GM12878 (cell line): ENCODE data around the gene CDCA7. TPM values are rescaled to one million over a fixed set of nuclear protein-coding genes. Genes with fewer than 3 reads are reported as not detected.
A peak's percentile ranks its signal among the peaks of the same experiment; 100 is the strongest.

Experiments
- ATAC-seq: fragments of 200-7000 bp; cut with Tn5 transposase; 3 replicates; pipeline ENCODE4 v1.9.1; 2020; ENCODE audit warnings: mild to moderate bottlenecking, moderate library complexity
- BruUV-seq: library from RNA; stranded (reverse); fragments of 400-500 nt; replicated peaks from 2 replicates; lab custom pipeline; 2021; lab: Mats Ljungman, UMichigan
- CTCF ChIA-PET: fragments of 300-600 bp; sonication (Branson Sonifier 250); formaldehyde crosslinking; extraction: SDS; loops from one replicate; lab custom pipeline; 2021; ENCODE audit warnings: inconsistent platforms; lab: Yijun Ruan, JAX
- POLR2A ChIA-PET: fragments of 350-600 bp; formaldehyde crosslinking; extraction: SDS; loops from one replicate; lab custom pipeline; 2021; ENCODE audit warnings: inconsistent platforms; lab: Charles Lee
- RAD21 ChIA-PET: fragments of 300-600 bp; sonication (Branson Sonifier 250); formaldehyde crosslinking; loops from one replicate; lab custom pipeline; 2023; ENCODE audit warnings: antibody characterized with exemption; ENCODE audit not compliant: unreplicated experiment; lab: Charles Lee
- SMC1A ChIA-PET: fragments of 300-600 bp; sonication (Branson Sonifier 250); formaldehyde crosslinking; loops from one replicate; lab custom pipeline; 2023; ENCODE audit not compliant: unreplicated experiment, uncharacterized antibody; lab: Charles Lee
- DNase-seq: peaks from one replicate; pipeline ENCODE4 v3.0.0-alpha.2; 2011; ENCODE audit warnings: low read depth, low spot score
- FAIRE-seq: peaks from 3 replicates; lab custom pipeline; 2011; peaks lifted over from hg19 to GRCh38; lab: Jason Lieb, UNC
- H2AFZ ChIP-seq: 2 replicates; pipeline ENCODE4 v1.6.0; 2011; ENCODE audit warnings: low read depth, low read length, control low read depth; ENCODE audit not compliant: control insufficient read depth
- H3K27ac ChIP-seq: 2 replicates; pipeline ENCODE4 v1.5.1; 2011; ENCODE audit warnings: control low read depth; ENCODE audit not compliant: control insufficient read depth, insufficient read depth
- H3K27me3 ChIP-seq, 2 experiments: replicated peaks in 1 of 2; 2 replicates each; pipeline versions ENCODE4 v1.6.0 to v1.6.1; 2011; ENCODE audit warnings: low read length in 1 of 2; ENCODE audit not compliant: control insufficient read depth in 2 of 2, insufficient read depth in 2 of 2
- H3K36me3 ChIP-seq, 2 experiments: 2 replicates each; pipeline ENCODE4 v1.5.1; 2011; ENCODE audit warnings: low read length in 1 of 2; ENCODE audit not compliant: control insufficient read depth in 2 of 2, insufficient read depth in 2 of 2
- H3K4me1 ChIP-seq: 2 replicates; pipeline ENCODE4 v1.6.1; 2011; ENCODE audit warnings: mild to moderate bottlenecking, low read length, moderate library complexity, mixed read lengths; ENCODE audit not compliant: control insufficient read depth, insufficient read depth
- H3K4me2 ChIP-seq: 2 replicates; pipeline ENCODE4 v1.6.0; 2011; ENCODE audit warnings: control low read depth; ENCODE audit not compliant: control insufficient read depth, insufficient read depth
- H3K4me3 ChIP-seq: fragments of 200-600 bp; sonication (generic); 2 replicates; pipeline ENCODE4 v1.5.1; 2016
- H3K79me2 ChIP-seq: 2 replicates; pipeline ENCODE4 v1.6.0; 2011; ENCODE audit warnings: low read length; ENCODE audit not compliant: control insufficient read depth, insufficient read depth
- H3K9ac ChIP-seq: 2 replicates; pipeline ENCODE4 v1.8.0; 2011; ENCODE audit warnings: low read length, control low read depth, mixed read lengths; ENCODE audit not compliant: control insufficient read depth, insufficient read depth
- H3K9me3 ChIP-seq: replicated peaks from 3 replicates; pipeline ENCODE4 v1.5.1; 2011; ENCODE audit warnings: mild to moderate bottlenecking, low read length; ENCODE audit not compliant: control insufficient read depth, insufficient read depth
- H4K20me1 ChIP-seq: 2 replicates; pipeline ENCODE4 v1.6.0; 2011; ENCODE audit not compliant: control insufficient read depth, insufficient read depth
- CBFB ChIP-seq: IDR thresholded peaks from 2 replicates; pipeline ENCODE4 v1.6.1; 2016; ENCODE audit warnings: antibody characterized with exemption, low read depth
- DPF2 ChIP-seq: fragments of 450-650 bp; IDR thresholded peaks from 2 replicates; pipeline ENCODE4 v1.6.1; 2017; ENCODE audit warnings: mild to moderate bottlenecking
- FOS ChIP-seq: IDR thresholded peaks from 3 replicates; pipeline ENCODE4 v1.6.1; 2011; ENCODE audit warnings: borderline replicate concordance; ENCODE audit not compliant: insufficient read length; ENCODE audit errors: extremely low read depth
- NR2C1 ChIP-seq: fragments of 450-650 bp; IDR thresholded peaks from 2 replicates; pipeline ENCODE4 v1.6.1; 2017; ENCODE audit warnings: antibody characterized with exemption, mild to moderate bottlenecking, moderate library complexity
- NRF1 ChIP-seq: conservative IDR thresholded peaks from 2 replicates; pipeline ENCODE4 v1.6.1; 2011; ENCODE audit warnings: mild to moderate bottlenecking, low read depth, low read length, improper control_type of control experiment
- RUNX3 ChIP-seq: IDR thresholded peaks from 2 replicates; pipeline ENCODE4 v1.6.1; 2012; ENCODE audit warnings: low read length, inconsistent platforms
- SMAD5 ChIP-seq: IDR thresholded peaks from 2 replicates; pipeline ENCODE4 v1.6.1; 2016; ENCODE audit warnings: antibody characterized with exemption, low read depth
- SMARCA5 ChIP-seq: fragments of 450-650 bp; IDR thresholded peaks from 2 replicates; pipeline ENCODE4 v1.6.1; 2017; ENCODE audit warnings: mild to moderate bottlenecking
- STAT3 ChIP-seq: IDR thresholded peaks from 2 replicates; pipeline ENCODE4 v1.6.1; 2011; ENCODE audit warnings: low read depth, low read length, improper control_type of control experiment
- SUZ12 ChIP-seq: fragments of 200-600 bp; sonication (generic); IDR thresholded peaks from one replicate; pipeline ENCODE4 v1.6.1; 2018; ENCODE audit warnings: antibody characterized with exemption, mild to moderate bottlenecking; ENCODE audit not compliant: unreplicated experiment
- ZNF622 ChIP-seq: fragments of 450-650 bp; IDR thresholded peaks from 2 replicates; pipeline ENCODE4 v1.6.1; 2017; ENCODE audit warnings: mild to moderate bottlenecking, inconsistent platforms
- WGBS: methylation state at CpG from one replicate; pipeline ENCODE4 v1.1.6; 2016; ENCODE audit warnings: low lambda C conversion rate; ENCODE audit not compliant: insufficient replicate concordance, insufficient coverage; ENCODE audit errors: missing lambda C conversion rate; 5-methylcytosine and 5-hydroxymethylcytosine counted together
- in situ Hi-C: fragments of 300-500 bp; cut with MboI; formaldehyde crosslinking; loops from 9 replicates; pipeline ENCODE4 v1.14.3; 2018; ENCODE audit warnings: mixed read lengths
- intact Hi-C: fragments of 100-400 bp; cut with micrococcal nuclease; formaldehyde crosslinking; loops from one replicate; pipeline ENCODE4 v1.14.2; 2022; ENCODE audit not compliant: unreplicated experiment
- polyA plus RNA-seq, 11 experiments: library from polyadenylated mRNA; depleted of rRNA in 4 of 11; unstranded in 6 of 11; stranded (reverse) in 5 of 11; fragments of >200 nt; fragmentation: Nextera tagmentation in 4 of 11; fragmentation: Illumina TruSeq in 1 of 11; extraction: Ambion mirVana in 4 of 11; extraction: Trizol in 1 of 11; gene quantifications; 1 replicate in 1 of 11; 2 replicates in 10 of 11; pipeline versions ENCODE4 v1.2.1 to v1.2.3, GENCODE V29; 2011 to 2016; ENCODE audit warnings: inconsistent platforms in 2 of 11, missing spikeins in 2 of 11, low read depth in 1 of 11
- total RNA-seq, 4 experiments: library from RNA; depleted of rRNA in 3 of 4; stranded (reverse); fragments of >200 nt in 3 of 4; fragmentation: Illumina TruSeq in 1 of 4; extraction: Trizol in 1 of 4; gene quantifications; 2 replicates each; pipeline versions ENCODE4 v1.2.1 to v1.2.3, GENCODE V29; 2013 to 2021
- TF ChIP-seq, protein P1 (sequence below): fragments of 450-650 bp; IDR thresholded peaks from 2 replicates; pipeline ENCODE4 v1.6.1; 2017; ENCODE audit warnings: mild to moderate bottlenecking, moderate library complexity
- TF ChIP-seq, protein P2 (sequence below): fragments of 450-650 bp; IDR thresholded peaks from 2 replicates; pipeline ENCODE4 v1.6.1; 2017; ENCODE audit warnings: mild to moderate bottlenecking, moderate library complexity
- TF ChIP-seq, protein P3 (sequence below): IDR thresholded peaks from 2 replicates; pipeline ENCODE4 v1.6.1; 2011; ENCODE audit warnings: low read depth, low read length, improper control_type of control experiment, borderline replicate concordance

Gene CDCA7
- total and polyA plus RNA-seq, 10 of the 15 experiments (the other 5 are each of a cell fraction or from before 2014, with no cell fraction given): 23.5 to 71.3 (median 40.8) TPM

DNA sequence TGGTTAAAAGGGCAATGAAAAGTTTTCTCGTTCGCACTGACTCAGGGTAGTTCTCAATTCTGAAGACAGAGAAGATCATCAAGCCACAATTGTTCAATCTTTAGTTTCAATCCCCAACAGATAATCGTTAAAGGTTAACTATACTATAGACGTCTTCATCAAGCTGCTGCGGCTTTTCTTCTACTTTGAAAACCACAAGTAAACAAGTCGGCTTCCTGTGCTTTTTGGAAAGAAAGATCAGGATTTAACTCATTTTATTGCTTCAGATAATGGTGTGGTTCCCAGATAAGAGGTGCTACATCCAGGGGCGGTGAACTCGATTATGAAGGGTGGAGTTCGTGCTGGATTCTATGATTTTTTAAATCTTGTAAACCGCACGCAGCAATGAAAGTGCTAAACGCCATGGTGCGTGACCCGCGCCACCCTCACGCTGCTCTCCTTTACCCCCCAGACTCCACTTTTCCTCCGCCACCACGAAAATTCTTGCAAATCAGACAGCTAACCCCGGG lies 545 bp upstream of the CDCA7 start (continued):
- TF ChIP-seq, protein P1, sequence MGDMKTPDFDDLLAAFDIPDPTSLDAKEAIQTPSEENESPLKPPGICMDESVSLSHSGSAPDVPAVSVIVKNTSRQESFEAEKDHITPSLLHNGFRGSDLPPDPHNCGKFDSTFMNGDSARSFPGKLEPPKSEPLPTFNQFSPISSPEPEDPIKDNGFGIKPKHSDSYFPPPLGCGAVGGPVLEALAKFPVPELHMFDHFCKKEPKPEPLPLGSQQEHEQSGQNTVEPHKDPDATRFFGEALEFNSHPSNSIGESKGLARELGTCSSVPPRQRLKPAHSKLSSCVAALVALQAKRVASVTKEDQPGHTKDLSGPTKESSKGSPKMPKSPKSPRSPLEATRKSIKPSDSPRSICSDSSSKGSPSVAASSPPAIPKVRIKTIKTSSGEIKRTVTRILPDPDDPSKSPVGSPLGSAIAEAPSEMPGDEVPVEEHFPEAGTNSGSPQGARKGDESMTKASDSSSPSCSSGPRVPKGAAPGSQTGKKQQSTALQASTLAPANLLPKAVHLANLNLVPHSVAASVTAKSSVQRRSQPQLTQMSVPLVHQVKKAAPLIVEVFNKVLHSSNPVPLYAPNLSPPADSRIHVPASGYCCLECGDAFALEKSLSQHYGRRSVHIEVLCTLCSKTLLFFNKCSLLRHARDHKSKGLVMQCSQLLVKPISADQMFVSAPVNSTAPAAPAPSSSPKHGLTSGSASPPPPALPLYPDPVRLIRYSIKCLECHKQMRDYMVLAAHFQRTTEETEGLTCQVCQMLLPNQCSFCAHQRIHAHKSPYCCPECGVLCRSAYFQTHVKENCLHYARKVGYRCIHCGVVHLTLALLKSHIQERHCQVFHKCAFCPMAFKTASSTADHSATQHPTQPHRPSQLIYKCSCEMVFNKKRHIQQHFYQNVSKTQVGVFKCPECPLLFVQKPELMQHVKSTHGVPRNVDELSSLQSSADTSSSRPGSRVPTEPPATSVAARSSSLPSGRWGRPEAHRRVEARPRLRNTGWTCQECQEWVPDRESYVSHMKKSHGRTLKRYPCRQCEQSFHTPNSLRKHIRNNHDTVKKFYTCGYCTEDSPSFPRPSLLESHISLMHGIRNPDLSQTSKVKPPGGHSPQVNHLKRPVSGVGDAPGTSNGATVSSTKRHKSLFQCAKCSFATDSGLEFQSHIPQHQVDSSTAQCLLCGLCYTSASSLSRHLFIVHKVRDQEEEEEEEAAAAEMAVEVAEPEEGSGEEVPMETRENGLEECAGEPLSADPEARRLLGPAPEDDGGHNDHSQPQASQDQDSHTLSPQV: no peak
- TF ChIP-seq RUNX3 (peak; percentile 25; the same call in 1 of the 2 replicates), ZNF622 (no peak), NRF1 (no peak)

DNA sequence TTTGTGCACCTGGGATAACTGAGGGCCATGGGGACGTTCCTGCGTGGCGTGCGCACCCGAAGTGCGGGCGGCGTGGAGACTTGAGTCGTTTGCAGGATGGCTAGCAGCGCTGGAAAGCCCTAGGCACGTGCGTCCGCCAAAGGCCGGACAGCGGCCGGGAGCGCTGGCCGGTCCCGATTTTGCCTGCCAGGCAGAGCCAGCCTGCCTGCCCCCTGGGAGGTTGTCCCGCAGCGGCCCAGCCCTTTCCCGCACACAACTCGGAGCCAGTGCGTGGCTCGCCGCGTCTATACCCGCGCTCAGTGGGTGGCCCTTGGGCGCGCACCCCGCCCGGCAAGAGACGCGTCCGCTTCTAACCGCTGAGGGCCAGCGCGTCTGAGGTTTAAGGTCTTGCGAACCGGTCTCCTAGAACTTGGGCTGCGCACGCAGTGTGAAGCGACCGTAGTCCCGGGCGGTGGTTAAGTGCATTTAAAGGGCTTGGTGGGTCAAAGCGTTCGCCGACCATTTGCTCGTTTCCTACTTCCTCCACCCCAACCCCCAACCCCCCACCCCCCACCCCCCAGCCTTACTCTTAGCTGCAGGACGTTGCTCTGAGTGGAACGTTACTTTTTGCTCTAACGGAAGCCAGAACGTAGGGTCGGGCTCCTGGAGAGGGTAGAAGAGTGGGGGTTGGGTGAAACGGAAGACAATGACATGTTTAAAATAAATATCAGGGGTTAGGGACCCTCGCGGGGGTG lies 627 bp downstream of the CDCA7 start:
- under 1% methylated on average over 58 of the region's 59 CpGs for WGBS
- peak overlapping the region; percentile 84 for H3K9ac ChIP-seq
- H3K4me3 ChIP-seq: peak overlapping the region; percentile 78
- H2AFZ ChIP-seq: peak overlapping the region; percentile 98
- peaks cover 17% of the 10 kb centered on the region for H3K4me1 ChIP-seq
- SMC1A ChIA-PET: interaction anchor here (0.6 kb wide), 1 partner anchor 1240 kb away, joined by 3 read pairs; no protein-coding TSS in a partner anchor
- FAIRE-seq (no peak), ATAC-seq (peak; percentile 60), DNase-seq (no peak)
- RAD21 ChIA-PET: no interaction called here
- H3K27ac ChIP-seq: peak overlapping the region; percentile 97
- no peaks in the 10 kb centered on the region for H3K27me3 ChIP-seq
- intact Hi-C loops: loop anchor here (5.0 kb wide), 2 partner anchors 113 to 278 kb away; partner anchors contain the start of gene MAP3K20
- peaks cover 38% of the 10 kb centered on the region for H3K79me2 ChIP-seq
- in situ Hi-C loops: no loop called here
- H4K20me1 ChIP-seq: no peaks in the 10 kb centered on the region
- H3K36me3 ChIP-seq: peaks cover 0 to 5% of the 10 kb centered on the region in 2 experiments; a peak in 2 of 4 replicates
- CTCF ChIA-PET: no interaction called here
- BruUV-seq: no TSS peak
- H3K9me3 ChIP-seq: no peaks in the 10 kb centered on the region
- H3K4me2 ChIP-seq: peak overlapping the region; percentile 96
- POLR2A ChIA-PET: no interaction called here
- no peak for TF ChIP-seq SUZ12
- TF ChIP-seq SMAD5: 0 out of 2 replicates have a peak, but pooled peaks have one; percentile 42
- TF ChIP-seq DPF2: no peak
- no peak; the same call in 1 of the 2 replicates for TF ChIP-seq CBFB
- TF ChIP-seq, protein P2, sequence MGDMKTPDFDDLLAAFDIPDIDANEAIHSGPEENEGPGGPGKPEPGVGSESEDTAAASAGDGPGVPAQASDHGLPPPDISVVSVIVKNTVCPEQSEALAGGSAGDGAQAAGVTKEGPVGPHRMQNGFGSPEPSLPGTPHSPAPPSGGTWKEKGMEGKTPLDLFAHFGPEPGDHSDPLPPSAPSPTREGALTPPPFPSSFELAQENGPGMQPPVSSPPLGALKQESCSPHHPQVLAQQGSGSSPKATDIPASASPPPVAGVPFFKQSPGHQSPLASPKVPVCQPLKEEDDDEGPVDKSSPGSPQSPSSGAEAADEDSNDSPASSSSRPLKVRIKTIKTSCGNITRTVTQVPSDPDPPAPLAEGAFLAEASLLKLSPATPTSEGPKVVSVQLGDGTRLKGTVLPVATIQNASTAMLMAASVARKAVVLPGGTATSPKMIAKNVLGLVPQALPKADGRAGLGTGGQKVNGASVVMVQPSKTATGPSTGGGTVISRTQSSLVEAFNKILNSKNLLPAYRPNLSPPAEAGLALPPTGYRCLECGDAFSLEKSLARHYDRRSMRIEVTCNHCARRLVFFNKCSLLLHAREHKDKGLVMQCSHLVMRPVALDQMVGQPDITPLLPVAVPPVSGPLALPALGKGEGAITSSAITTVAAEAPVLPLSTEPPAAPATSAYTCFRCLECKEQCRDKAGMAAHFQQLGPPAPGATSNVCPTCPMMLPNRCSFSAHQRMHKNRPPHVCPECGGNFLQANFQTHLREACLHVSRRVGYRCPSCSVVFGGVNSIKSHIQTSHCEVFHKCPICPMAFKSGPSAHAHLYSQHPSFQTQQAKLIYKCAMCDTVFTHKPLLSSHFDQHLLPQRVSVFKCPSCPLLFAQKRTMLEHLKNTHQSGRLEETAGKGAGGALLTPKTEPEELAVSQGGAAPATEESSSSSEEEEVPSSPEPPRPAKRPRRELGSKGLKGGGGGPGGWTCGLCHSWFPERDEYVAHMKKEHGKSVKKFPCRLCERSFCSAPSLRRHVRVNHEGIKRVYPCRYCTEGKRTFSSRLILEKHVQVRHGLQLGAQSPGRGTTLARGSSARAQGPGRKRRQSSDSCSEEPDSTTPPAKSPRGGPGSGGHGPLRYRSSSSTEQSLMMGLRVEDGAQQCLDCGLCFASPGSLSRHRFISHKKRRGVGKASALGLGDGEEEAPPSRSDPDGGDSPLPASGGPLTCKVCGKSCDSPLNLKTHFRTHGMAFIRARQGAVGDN: no peak
- no peak for TF ChIP-seq STAT3
- no peak for TF ChIP-seq FOS
- TF ChIP-seq SMARCA5: no peak
- no peak for TF ChIP-seq NR2C1
- TF ChIP-seq, protein P3, sequence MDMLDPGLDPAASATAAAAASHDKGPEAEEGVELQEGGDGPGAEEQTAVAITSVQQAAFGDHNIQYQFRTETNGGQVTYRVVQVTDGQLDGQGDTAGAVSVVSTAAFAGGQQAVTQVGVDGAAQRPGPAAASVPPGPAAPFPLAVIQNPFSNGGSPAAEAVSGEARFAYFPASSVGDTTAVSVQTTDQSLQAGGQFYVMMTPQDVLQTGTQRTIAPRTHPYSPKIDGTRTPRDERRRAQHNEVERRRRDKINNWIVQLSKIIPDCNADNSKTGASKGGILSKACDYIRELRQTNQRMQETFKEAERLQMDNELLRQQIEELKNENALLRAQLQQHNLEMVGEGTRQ: no peak
